ENCODE data around the gene BAIAP2.

DNA sequence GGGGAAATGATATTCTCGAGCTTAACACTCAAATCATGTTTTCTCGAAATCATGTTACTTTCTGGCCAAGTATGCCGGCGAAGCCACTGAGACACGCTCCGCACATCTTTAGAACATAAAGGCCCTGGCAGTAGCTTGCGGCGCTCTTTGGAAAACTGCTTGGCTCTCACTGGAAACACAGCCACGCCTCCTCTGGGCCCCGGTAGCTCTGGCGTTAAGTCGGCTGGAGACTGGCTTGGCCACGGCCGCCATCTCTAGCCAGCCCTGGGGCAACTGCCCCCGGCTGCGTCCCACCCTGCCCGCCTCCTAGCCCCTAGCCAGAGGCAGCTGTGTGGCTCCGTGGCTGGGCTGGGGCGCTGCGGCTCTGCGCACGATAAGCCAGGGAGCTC, 9.2 kb upstream of the BAIAP2 start:
- TF ChIP-seq, protein P1, sequence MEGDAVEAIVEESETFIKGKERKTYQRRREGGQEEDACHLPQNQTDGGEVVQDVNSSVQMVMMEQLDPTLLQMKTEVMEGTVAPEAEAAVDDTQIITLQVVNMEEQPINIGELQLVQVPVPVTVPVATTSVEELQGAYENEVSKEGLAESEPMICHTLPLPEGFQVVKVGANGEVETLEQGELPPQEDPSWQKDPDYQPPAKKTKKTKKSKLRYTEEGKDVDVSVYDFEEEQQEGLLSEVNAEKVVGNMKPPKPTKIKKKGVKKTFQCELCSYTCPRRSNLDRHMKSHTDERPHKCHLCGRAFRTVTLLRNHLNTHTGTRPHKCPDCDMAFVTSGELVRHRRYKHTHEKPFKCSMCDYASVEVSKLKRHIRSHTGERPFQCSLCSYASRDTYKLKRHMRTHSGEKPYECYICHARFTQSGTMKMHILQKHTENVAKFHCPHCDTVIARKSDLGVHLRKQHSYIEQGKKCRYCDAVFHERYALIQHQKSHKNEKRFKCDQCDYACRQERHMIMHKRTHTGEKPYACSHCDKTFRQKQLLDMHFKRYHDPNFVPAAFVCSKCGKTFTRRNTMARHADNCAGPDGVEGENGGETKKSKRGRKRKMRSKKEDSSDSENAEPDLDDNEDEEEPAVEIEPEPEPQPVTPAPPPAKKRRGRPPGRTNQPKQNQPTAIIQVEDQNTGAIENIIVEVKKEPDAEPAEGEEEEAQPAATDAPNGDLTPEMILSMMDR (IDR thresholded peaks at IDR 0.05; ENCODE audit: poor library complexity, severe bottlenecking): no peak
- TF ChIP-seq POLR2AphosphoS5 (IDR thresholded peaks at IDR 0.05) (no peak), EZH2 (IDR thresholded peaks at IDR 0.05; ENCODE audit: borderline replicate concordance, insufficient read depth, low read length, poor library complexity, severe bottlenecking) (no peak), TAF1 (IDR thresholded peaks at IDR 0.05; ENCODE audit: low read depth) (no peak), MXI1 (conservative IDR thresholded peaks at IDR 0.05; ENCODE audit: poor library complexity, severe bottlenecking) (no peak)
